IMR-90 (cell line): Measurements from ENCODE around the gene TMEM247. TPM values are rescaled to one million over a fixed set of nuclear protein-coding genes. Genes with fewer than 3 reads are reported as not detected.

Experiments used
- ATAC-seq: fragments of 200-7000 bp; cut with Tn5 transposase; 2 replicates; pipeline ENCODE4 v1.9.1; 2020; ENCODE audit warnings: low read depth, mild to moderate bottlenecking, moderate library complexity
- BruUV-seq: library from RNA; stranded (reverse); fragments of 400-500 nt; replicated peaks from 2 replicates; lab custom pipeline; 2021; lab: Mats Ljungman, UMichigan
- CTCF ChIA-PET: fragments of 300-600 bp; formaldehyde crosslinking; extraction: SDS; loops from one replicate; lab custom pipeline; 2021; ENCODE audit warnings: antibody characterized with exemption; lab: Yijun Ruan, JAX
- POLR2A ChIA-PET: fragments of 300-600 bp; sonication (Branson Sonifier 250); formaldehyde crosslinking; loops from one replicate; lab custom pipeline; 2022; ENCODE audit warnings: antibody characterized with exemption; ENCODE audit not compliant: unreplicated experiment; lab: Charles Lee
- DNase-seq: peaks from one replicate; pipeline ENCODE4 v3.0.0; 2013
- H2AFZ ChIP-seq: replicated peaks from 2 replicates; pipeline ENCODE3; 2013; ENCODE audit warnings: low read length, mild to moderate bottlenecking; ENCODE audit not compliant: poor library complexity
- H2AK5ac ChIP-seq: 2 replicates; pipeline ENCODE4 v1.6.1; 2013; ENCODE audit warnings: low read depth, low read length, inconsistent platforms
- H2AK9ac ChIP-seq: replicated peaks from 2 replicates; pipeline ENCODE3; 2013; ENCODE audit warnings: mild to moderate bottlenecking, low read depth, low read length, moderate library complexity; ENCODE audit not compliant: poor library complexity
- H2BK120ac ChIP-seq: 2 replicates; pipeline ENCODE4 v1.6.1; 2013; ENCODE audit warnings: low read depth, low read length, inconsistent platforms
- H2BK15ac ChIP-seq: 3 replicates; pipeline ENCODE4 v1.6.1; 2013; ENCODE audit warnings: low read depth, low read length, inconsistent platforms
- H2BK20ac ChIP-seq: 2 replicates; pipeline ENCODE4 v1.6.1; 2013; ENCODE audit warnings: low read depth, mild to moderate bottlenecking, inconsistent platforms, low read length, moderate library complexity
- H2BK5ac ChIP-seq: 2 replicates; pipeline ENCODE4 v1.6.1; 2013; ENCODE audit warnings: mild to moderate bottlenecking, low read depth, low read length, inconsistent platforms; ENCODE audit not compliant: poor library complexity, severe bottlenecking
- H3K14ac ChIP-seq: replicated peaks from 2 replicates; pipeline ENCODE4 v1.6.1; 2013; ENCODE audit warnings: low read depth, low read length, inconsistent platforms
- H3K18ac ChIP-seq: 2 replicates; pipeline ENCODE4 v1.6.1; 2013; ENCODE audit warnings: low read depth, low read length, control low read depth
- H3K23ac ChIP-seq: 2 replicates; pipeline ENCODE4 v1.6.1; 2013; ENCODE audit warnings: low read depth, low read length, inconsistent platforms
- H3K27ac ChIP-seq: 2 replicates; pipeline ENCODE4 v1.5.1; 2013; ENCODE audit warnings: mild to moderate bottlenecking, control low read depth, low read length; ENCODE audit not compliant: insufficient read depth
- H3K27me3 ChIP-seq: 2 replicates; pipeline ENCODE4 v1.6.1; 2013; ENCODE audit warnings: low read length; ENCODE audit not compliant: control insufficient read depth, insufficient read depth
- H3K36me3 ChIP-seq: 2 replicates; pipeline ENCODE4 v1.6.1; 2013; ENCODE audit warnings: low read length, mixed read lengths; ENCODE audit not compliant: control insufficient read depth, insufficient read depth
- H3K4ac ChIP-seq: 2 replicates; pipeline ENCODE4 v1.6.1; 2013; ENCODE audit warnings: low read depth, low read length, inconsistent platforms
- H3K4me1 ChIP-seq: 2 replicates; pipeline ENCODE4 v1.6.1; 2013; ENCODE audit warnings: low read length, mixed read lengths; ENCODE audit not compliant: control insufficient read depth, insufficient read depth
- H3K4me2 ChIP-seq: 2 replicates; pipeline ENCODE4 v1.6.1; 2013; ENCODE audit warnings: low read depth, mild to moderate bottlenecking, control low read depth, low read length, moderate library complexity
- H3K4me3 ChIP-seq: 2 replicates; pipeline ENCODE4 v1.5.1; 2013; ENCODE audit warnings: low read depth, mild to moderate bottlenecking, control low read depth, low read length, moderate library complexity; ENCODE audit not compliant: insufficient read depth
- H3K56ac ChIP-seq: 2 replicates; pipeline ENCODE4 v1.6.1; 2013; ENCODE audit warnings: low read length, inconsistent platforms; ENCODE audit not compliant: insufficient read depth; ENCODE audit errors: extremely low read depth
- H3K79me1 ChIP-seq, 2 experiments: 2 replicates each; pipeline ENCODE4 v1.6.1; 2013; ENCODE audit warnings: low read length in 2 of 2, inconsistent platforms in 1 of 2, low read depth in 1 of 2
- H3K9ac ChIP-seq: 2 replicates; pipeline ENCODE4 v1.6.1; 2013; ENCODE audit warnings: low read depth, low read length, control low read depth
- H3K9me1 ChIP-seq: 2 replicates; pipeline ENCODE4 v1.6.1; 2013; ENCODE audit warnings: low read length, inconsistent platforms; ENCODE audit not compliant: insufficient read depth
- H3K9me3 ChIP-seq: 2 replicates; pipeline ENCODE4 v1.6.1; 2013; ENCODE audit warnings: low read length; ENCODE audit not compliant: control insufficient read depth, insufficient read depth
- H4K20me1 ChIP-seq: 2 replicates; pipeline ENCODE4 v1.6.1; 2013; ENCODE audit warnings: low read length, inconsistent platforms; ENCODE audit not compliant: insufficient read depth
- H4K5ac ChIP-seq: 2 replicates; pipeline ENCODE4 v1.6.1; 2013; ENCODE audit warnings: mild to moderate bottlenecking, low read depth, low read length, control low read depth
- H4K8ac ChIP-seq, 2 experiments: 2 replicates each; pipeline ENCODE4 v1.6.1; 2013; ENCODE audit warnings: low read depth in 2 of 2, low read length in 2 of 2, control low read depth in 1 of 2, inconsistent platforms in 1 of 2
- H4K91ac ChIP-seq: 2 replicates; pipeline ENCODE4 v1.6.1; 2013; ENCODE audit warnings: low read depth, low read length, inconsistent platforms; ENCODE audit not compliant: insufficient read depth
- BHLHE40 ChIP-seq: fragments of 150-350 bp; IDR thresholded peaks from 2 replicates; pipeline ENCODE4 v1.6.1; 2016; ENCODE audit warnings: mild to moderate bottlenecking, low read depth, low read length
- CEBPB ChIP-seq: IDR thresholded peaks from 2 replicates; pipeline ENCODE4 v1.6.1; 2012; ENCODE audit warnings: low read depth, low read length, improper control_type of control experiment
- CHD1 ChIP-seq: IDR thresholded peaks from 2 replicates; pipeline ENCODE4 v1.6.1; 2012; ENCODE audit warnings: low read depth, low read length, improper control_type of control experiment
- CTCF ChIP-seq: conservative IDR thresholded peaks from 2 replicates; pipeline ENCODE4 v1.5.1; 2012; ENCODE audit warnings: mild to moderate bottlenecking, low read depth, low read length, improper control_type of control experiment
- ELK1 ChIP-seq: fragments of 150-350 bp; IDR thresholded peaks from 2 replicates; pipeline ENCODE4 v1.6.1; 2016; ENCODE audit warnings: low read depth, mild to moderate bottlenecking, low read length, moderate library complexity, borderline replicate concordance
- FOS ChIP-seq: fragments of 150-350 bp; IDR thresholded peaks from 2 replicates; pipeline ENCODE4 v1.6.1; 2016; ENCODE audit warnings: low read depth, low read length
- MAFK ChIP-seq: IDR thresholded peaks from 2 replicates; pipeline ENCODE4 v1.6.1; 2012; ENCODE audit warnings: low read depth, low read length, improper control_type of control experiment
- MAZ ChIP-seq: IDR thresholded peaks from 2 replicates; pipeline ENCODE4 v1.6.1; 2012; ENCODE audit warnings: low read depth, mild to moderate bottlenecking, low read length, improper control_type of control experiment, moderate library complexity, borderline replicate concordance
- MXI1 ChIP-seq: IDR thresholded peaks from 2 replicates; pipeline ENCODE4 v1.6.1; 2012; ENCODE audit warnings: low read depth, mild to moderate bottlenecking, low read length, moderate library complexity, borderline replicate concordance
- POLR2A ChIP-seq: IDR thresholded peaks from 2 replicates; pipeline ENCODE4 v1.6.1; 2012; ENCODE audit warnings: mild to moderate bottlenecking, low read depth, low read length
- RCOR1 ChIP-seq: IDR thresholded peaks from 2 replicates; pipeline ENCODE4 v1.6.1; 2012; ENCODE audit warnings: mild to moderate bottlenecking, low read length, improper control_type of control experiment; ENCODE audit not compliant: insufficient replicate concordance
- RFX5 ChIP-seq: IDR thresholded peaks from 2 replicates; pipeline ENCODE4 v1.8.0; 2012; ENCODE audit warnings: low read depth, mild to moderate bottlenecking, low read length, moderate library complexity
- SMC3 ChIP-seq: fragments of 150-350 bp; IDR thresholded peaks from 2 replicates; pipeline ENCODE4 v1.6.1; 2016; ENCODE audit warnings: low read depth, mild to moderate bottlenecking, antibody characterized with exemption, low read length, moderate library complexity
- USF2 ChIP-seq: fragments of 150-350 bp; IDR thresholded peaks from 2 replicates; pipeline ENCODE4 v1.6.1; 2017; ENCODE audit warnings: mild to moderate bottlenecking, antibody characterized with exemption, low read length, low read depth
- WGBS, 2 experiments: methylation state at CpG; one replicate each; pipeline versions ENCODE4 v1.1.5 to v1.1.7; 2013; ENCODE audit warnings: missing lambda C conversion rate in 2 of 2; ENCODE audit not compliant: insufficient read length in 1 of 2; ENCODE audit errors: extremely low coverage in 2 of 2; 5-methylcytosine and 5-hydroxymethylcytosine counted together
- dilution Hi-C: fragments of 300-500 bp; cut with HindIII; formaldehyde crosslinking; loops from one replicate; pipeline ENCODE4 v1.14.3; 2018; ENCODE audit warnings: low sequenced_read_pairs; ENCODE audit not compliant: unreplicated experiment
- in situ Hi-C: fragments of 300-500 bp; cut with MboI; formaldehyde crosslinking; loops from 3 replicates; pipeline ENCODE4 v1.14.3; 2019; ENCODE audit warnings: low sequenced_read_pairs, inconsistent platforms, mixed read lengths
- intact Hi-C: fragments of 100-400 bp; cut with micrococcal nuclease; formaldehyde crosslinking; loops from 2 replicates; pipeline ENCODE4 v1.10.0; 2022
- polyA plus RNA-seq, 3 experiments: library from polyadenylated mRNA; depleted of rRNA; stranded (reverse); fragments of >200 nt; gene quantifications; 2 replicates each; pipeline ENCODE4 v1.2.3, GENCODE V29; 2012; ENCODE audit warnings: low replicate concordance in 1 of 3
- total RNA-seq: library from RNA; depleted of rRNA; stranded (reverse); fragments of >200 nt; gene quantifications from 2 replicates; pipeline ENCODE4 v1.2.3, GENCODE V29; 2012

Gene TMEM247
- total and polyA plus RNA-seq, 2 of the 4 experiments (the other 2 are of a cell fraction), result not detected

GRCh38 chr2:46485002-46485401 is 5.6 kb downstream of the TMEM247 start:
- no peak for ATAC-seq
- intact Hi-C loops, result no loop called here
- no peak overlapping the region for H3K27ac ChIP-seq
- H3K9me3 ChIP-seq, result no peaks in the 10 kb centered on the region
- ChIA-PET POLR2A (no interaction called here), CTCF (no interaction called here)
- H3K56ac ChIP-seq, result no peak overlapping the region
- H4K5ac ChIP-seq, result no peak overlapping the region
- TF ChIP-seq BHLHE40 (no peak), RCOR1 (no peak), ELK1 (no peak), CEBPB (no peak), MAZ (no peak), USF2 (no peak), CTCF (no peak), POLR2A (no peak), FOS (no peak), MAFK (no peak), MXI1 (no peak), RFX5 (no peak), SMC3 (no peak), CHD1 (no peak)
- H2BK5ac ChIP-seq, result no peak overlapping the region
- H2BK120ac ChIP-seq, result no peak overlapping the region
- H3K4me1 ChIP-seq, result peaks cover 21% of the 10 kb centered on the region
- H3K27me3 ChIP-seq, result no peaks in the 10 kb centered on the region
- DNase-seq, result no peak
- no peak overlapping the region for H4K91ac ChIP-seq
- H4K8ac ChIP-seq, result no peak overlapping the region
- no peak overlapping the region for H3K4me2 ChIP-seq
- no peak overlapping the region for H2BK15ac ChIP-seq
- 0 out of 2 replicates have a peak, but pooled peaks cover 3% of the 10 kb centered on the region for H4K20me1 ChIP-seq
- no CpG with 5 or more reads among the region's 5 CpGs for WGBS, 2 experiments
- dilution Hi-C loops, result no loop called here
- peak overlapping the region; percentile 7; the same call in 1 of the 2 replicates for H2AK5ac ChIP-seq
- peaks cover 13% of the 10 kb centered on the region; the same call in 1 of the 2 replicates for H3K9me1 ChIP-seq
- no peak overlapping the region for H3K14ac ChIP-seq
- no peak overlapping the region for H2AFZ ChIP-seq
- BruUV-seq, result no TSS peak
- no peak overlapping the region for H3K23ac ChIP-seq
- no peak overlapping the region for H3K4ac ChIP-seq
- no peak overlapping the region for H3K9ac ChIP-seq
- no peak overlapping the region for H2BK20ac ChIP-seq
- no peak overlapping the region for H3K18ac ChIP-seq
- H2AK9ac ChIP-seq, result no peak overlapping the region
- in situ Hi-C loops, result no loop called here
- H3K79me1 ChIP-seq, result no peaks in the 10 kb centered on the region
- H3K36me3 ChIP-seq, result no peaks in the 10 kb centered on the region
- no peak overlapping the region for H3K4me3 ChIP-seq
